ENCODE measurements around the gene BCAN.
A peak's percentile ranks its signal among the peaks of the same experiment; 100 is the strongest.

BCAN gene

DNA sequence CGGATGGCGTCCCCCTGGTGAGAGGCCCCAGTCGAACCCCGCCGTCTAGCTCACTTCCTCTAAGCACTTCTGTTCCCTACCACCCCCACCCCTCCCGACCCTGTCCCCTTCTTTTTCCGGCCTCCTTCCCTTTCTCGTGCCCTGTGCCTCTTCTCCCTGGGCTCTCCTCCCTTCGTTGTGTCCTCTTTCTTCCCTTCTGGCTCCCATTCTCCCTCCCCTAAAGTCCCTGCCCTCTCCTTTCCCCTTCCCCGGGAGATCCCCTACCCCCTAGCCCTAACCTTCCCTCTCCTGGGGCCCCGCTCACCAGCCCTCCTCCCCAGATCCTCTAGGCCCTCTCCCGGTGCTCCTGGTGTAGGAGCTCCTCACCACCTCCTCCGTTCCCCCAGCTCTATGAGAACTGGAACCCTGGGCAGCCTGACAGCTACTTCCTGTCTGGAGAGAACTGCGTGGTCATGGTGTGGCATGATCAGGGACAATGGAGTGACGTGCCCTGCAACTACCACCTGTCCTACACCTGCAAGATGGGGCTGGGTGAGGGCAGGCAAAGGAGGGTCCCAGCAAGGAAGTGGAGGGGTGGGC lies 15.9 kb downstream of the BCAN start:
- Histone ChIP-seq H3K36me3 (ENCODE audit: control insufficient read depth, insufficient read depth, low read length) (no peaks in the 10 kb centered on the region), H3K9me3 (ENCODE audit: control insufficient read depth, insufficient read depth, low read depth, low read length) (no peaks in the 10 kb centered on the region), H3K27ac (ENCODE audit: low read depth, low read length) (no peak overlapping the region), H3K9ac (ENCODE audit: low read length) (no peak overlapping the region), H3K4me1 (ENCODE audit: control insufficient read depth, insufficient read depth, low read length) (peaks cover 39% of the 10 kb centered on the region), H3K4me3 (ENCODE audit: low read depth, low read length) (peak overlapping the region; percentile 62), H3K27me3 (ENCODE audit: control insufficient read depth, insufficient read depth, low read length) (peaks cover 62% of the 10 kb centered on the region)

DNA sequence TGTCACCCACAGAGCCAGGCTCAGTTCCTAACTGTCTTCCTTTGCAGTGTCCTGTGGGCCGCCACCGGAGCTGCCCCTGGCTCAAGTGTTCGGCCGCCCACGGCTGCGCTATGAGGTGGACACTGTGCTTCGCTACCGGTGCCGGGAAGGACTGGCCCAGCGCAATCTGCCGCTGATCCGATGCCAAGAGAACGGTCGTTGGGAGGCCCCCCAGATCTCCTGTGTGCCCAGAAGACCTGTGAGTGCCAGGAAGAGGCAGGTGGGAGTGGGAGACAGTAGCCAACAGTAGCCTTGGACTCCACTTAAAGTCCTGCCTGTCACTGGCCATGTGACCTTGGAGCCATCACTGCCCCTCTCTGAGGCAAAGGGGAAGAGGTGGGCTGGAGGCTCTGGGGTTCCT lies 16.6 kb downstream of the BCAN start:
- Histone ChIP-seq H3K4me3 (ENCODE audit: low read depth, low read length) (no peak overlapping the region), H3K27me3 (ENCODE audit: control insufficient read depth, insufficient read depth, low read length) (peaks cover 56% of the 10 kb centered on the region), H3K9me3 (ENCODE audit: control insufficient read depth, insufficient read depth, low read depth, low read length) (no peaks in the 10 kb centered on the region), H3K4me1 (ENCODE audit: control insufficient read depth, insufficient read depth, low read length) (peaks cover 45% of the 10 kb centered on the region), H3K27ac (ENCODE audit: low read depth, low read length) (no peak overlapping the region), H3K36me3 (ENCODE audit: control insufficient read depth, insufficient read depth, low read length) (no peaks in the 10 kb centered on the region), H3K9ac (ENCODE audit: low read length) (no peak overlapping the region)

DNA sequence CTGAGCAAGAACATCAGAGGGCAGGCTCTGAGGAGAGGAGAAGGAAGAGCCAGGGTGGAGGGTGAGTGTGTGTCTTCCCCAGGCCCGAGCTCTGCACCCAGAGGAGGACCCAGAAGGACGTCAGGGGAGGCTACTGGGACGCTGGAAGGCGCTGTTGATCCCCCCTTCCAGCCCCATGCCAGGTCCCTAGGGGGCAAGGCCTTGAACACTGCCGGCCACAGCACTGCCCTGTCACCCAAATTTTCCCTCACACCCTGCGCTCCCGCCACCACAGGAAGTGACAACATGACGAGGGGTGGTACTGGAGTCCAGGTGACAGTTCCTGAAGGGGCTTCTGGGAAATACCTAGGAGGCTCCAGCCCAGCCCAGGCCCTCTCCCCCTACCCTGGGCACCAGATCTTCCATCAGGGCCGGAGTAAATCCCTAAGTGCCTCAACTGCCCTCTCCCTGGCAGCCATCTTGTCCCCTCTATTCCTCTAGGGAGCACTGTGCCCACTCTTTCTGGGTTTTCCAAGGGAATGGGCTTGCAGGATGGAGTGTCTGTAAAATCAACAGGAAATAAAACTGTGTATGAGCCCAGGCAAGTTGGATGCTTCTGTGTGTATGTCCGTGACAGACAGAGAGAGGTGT lies 17.1 kb downstream of the BCAN start:
- no peak overlapping the region for H3K9ac ChIP-seq (ENCODE audit: low read length)
- no peaks in the 10 kb centered on the region for H3K9me3 ChIP-seq (ENCODE audit: control insufficient read depth, insufficient read depth, low read depth, low read length)
- no peaks in the 10 kb centered on the region for H3K36me3 ChIP-seq (ENCODE audit: control insufficient read depth, insufficient read depth, low read length)
- H3K27me3 ChIP-seq (ENCODE audit: control insufficient read depth, insufficient read depth, low read length): peaks cover 50% of the 10 kb centered on the region
- no peak overlapping the region for H3K4me3 ChIP-seq (ENCODE audit: low read depth, low read length)
- peaks cover 51% of the 10 kb centered on the region for H3K4me1 ChIP-seq (ENCODE audit: control insufficient read depth, insufficient read depth, low read length)
- no peak overlapping the region for H3K27ac ChIP-seq (ENCODE audit: low read depth, low read length)

DNA sequence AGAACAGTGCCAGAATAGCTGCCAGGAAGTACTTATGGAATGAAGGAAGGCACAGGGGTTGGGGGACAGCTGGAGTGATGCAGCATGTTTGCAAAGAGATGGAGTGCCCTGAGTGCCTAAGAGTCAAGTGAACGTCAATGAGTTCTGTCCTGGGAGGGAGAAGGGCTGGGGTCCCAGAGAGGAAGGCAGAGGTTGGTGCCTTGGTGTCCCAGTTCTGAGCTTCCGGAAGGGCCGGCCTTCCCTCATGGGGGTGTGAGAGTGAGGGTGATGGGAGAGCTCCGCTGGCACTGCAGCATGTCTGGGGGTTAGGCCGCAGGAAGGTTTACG lies 17.7 kb downstream of the BCAN start:
- H3K4me3 ChIP-seq (ENCODE audit: low read depth, low read length): peak overlapping the region; percentile 17; the same call in 1 of the 2 replicates
- H3K27me3 ChIP-seq (ENCODE audit: control insufficient read depth, insufficient read depth, low read length): peaks cover 44% of the 10 kb centered on the region
- H3K36me3 ChIP-seq (ENCODE audit: control insufficient read depth, insufficient read depth, low read length): no peaks in the 10 kb centered on the region
- no peak overlapping the region for H3K27ac ChIP-seq (ENCODE audit: low read depth, low read length)
- H3K9ac ChIP-seq (ENCODE audit: low read length): peak overlapping the region; percentile 50
- H3K4me1 ChIP-seq (ENCODE audit: control insufficient read depth, insufficient read depth, low read length): peaks cover 57% of the 10 kb centered on the region
- no peaks in the 10 kb centered on the region for H3K9me3 ChIP-seq (ENCODE audit: control insufficient read depth, insufficient read depth, low read depth, low read length)

DNA sequence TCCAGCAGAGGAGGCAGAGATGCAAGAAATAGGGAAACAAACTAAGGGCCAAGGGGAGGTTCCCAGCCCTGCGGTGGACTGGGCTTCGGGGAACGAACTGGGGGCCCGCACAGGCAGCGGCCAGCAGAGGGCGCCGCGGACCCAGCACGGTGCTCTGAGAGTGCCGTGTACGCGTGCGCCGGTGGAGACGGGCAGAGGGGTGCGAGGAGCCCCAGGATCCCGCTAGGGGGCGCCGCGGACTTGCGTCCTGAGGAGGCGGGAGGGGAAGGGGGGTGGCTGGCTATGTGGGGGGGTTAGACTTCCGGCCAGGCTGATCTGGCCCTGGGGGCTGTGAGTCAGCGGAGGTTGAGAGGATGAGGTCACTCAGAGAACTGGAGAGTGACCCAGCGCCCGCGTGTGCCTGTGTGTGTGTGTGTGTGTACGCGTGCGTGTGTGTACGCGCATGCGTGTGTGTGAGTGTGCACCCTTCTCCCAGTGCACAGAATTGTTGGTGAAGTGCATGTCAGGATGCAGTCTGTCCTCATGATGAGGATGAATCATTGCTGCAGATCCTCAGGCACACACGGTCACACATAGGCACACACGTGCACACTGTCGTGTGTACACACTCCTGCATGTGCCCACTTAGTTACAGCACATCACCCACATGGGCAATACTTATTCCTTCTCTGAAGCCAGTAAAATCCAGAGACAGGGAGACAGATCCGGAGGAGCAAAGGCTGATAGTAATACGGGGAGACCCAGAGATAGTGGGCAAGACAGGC lies 18.3 kb downstream of the BCAN start:
- Histone ChIP-seq H3K9ac (ENCODE audit: low read length) (peak overlapping the region; percentile 80), H3K27ac (ENCODE audit: low read depth, low read length) (peak overlapping the region; percentile 56; the same call in 1 of the 2 replicates), H3K27me3 (ENCODE audit: control insufficient read depth, insufficient read depth, low read length) (peaks cover 39% of the 10 kb centered on the region), H3K36me3 (ENCODE audit: control insufficient read depth, insufficient read depth, low read length) (no peaks in the 10 kb centered on the region), H3K9me3 (ENCODE audit: control insufficient read depth, insufficient read depth, low read depth, low read length) (no peaks in the 10 kb centered on the region), H3K4me1 (ENCODE audit: control insufficient read depth, insufficient read depth, low read length) (peaks cover 58% of the 10 kb centered on the region), H3K4me3 (ENCODE audit: low read depth, low read length) (peak overlapping the region; percentile 26)

DNA sequence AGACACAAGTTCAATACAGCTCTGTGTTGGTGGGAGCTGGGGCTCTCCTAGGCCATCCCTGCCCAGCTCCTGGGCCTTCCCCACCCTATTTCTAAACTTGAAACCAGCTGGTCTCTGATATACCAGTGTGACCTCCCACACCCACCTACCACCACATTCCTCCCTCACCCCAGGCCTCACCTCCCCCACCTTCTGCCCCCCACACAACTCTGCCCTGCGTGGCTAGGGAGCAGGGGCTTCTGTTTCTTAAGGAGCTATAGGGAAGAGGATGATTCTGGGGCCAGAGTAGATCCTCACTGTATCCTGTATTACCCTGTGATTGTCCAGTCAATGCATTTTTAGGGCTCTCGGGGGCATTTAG lies 18.8 kb downstream of the BCAN start:
- H3K9me3 ChIP-seq (ENCODE audit: control insufficient read depth, insufficient read depth, low read depth, low read length): no peaks in the 10 kb centered on the region
- no peaks in the 10 kb centered on the region for H3K36me3 ChIP-seq (ENCODE audit: control insufficient read depth, insufficient read depth, low read length)
- H3K4me1 ChIP-seq (ENCODE audit: control insufficient read depth, insufficient read depth, low read length): peaks cover 64% of the 10 kb centered on the region
- peak overlapping the region; percentile 80 for H3K9ac ChIP-seq (ENCODE audit: low read length)
- H3K4me3 ChIP-seq (ENCODE audit: low read depth, low read length): peak overlapping the region; percentile 26; the same call in 1 of the 2 replicates
- peak overlapping the region; percentile 56; the same call in 1 of the 2 replicates for H3K27ac ChIP-seq (ENCODE audit: low read depth, low read length)
- H3K27me3 ChIP-seq (ENCODE audit: control insufficient read depth, insufficient read depth, low read length): peaks cover 33% of the 10 kb centered on the region

DNA sequence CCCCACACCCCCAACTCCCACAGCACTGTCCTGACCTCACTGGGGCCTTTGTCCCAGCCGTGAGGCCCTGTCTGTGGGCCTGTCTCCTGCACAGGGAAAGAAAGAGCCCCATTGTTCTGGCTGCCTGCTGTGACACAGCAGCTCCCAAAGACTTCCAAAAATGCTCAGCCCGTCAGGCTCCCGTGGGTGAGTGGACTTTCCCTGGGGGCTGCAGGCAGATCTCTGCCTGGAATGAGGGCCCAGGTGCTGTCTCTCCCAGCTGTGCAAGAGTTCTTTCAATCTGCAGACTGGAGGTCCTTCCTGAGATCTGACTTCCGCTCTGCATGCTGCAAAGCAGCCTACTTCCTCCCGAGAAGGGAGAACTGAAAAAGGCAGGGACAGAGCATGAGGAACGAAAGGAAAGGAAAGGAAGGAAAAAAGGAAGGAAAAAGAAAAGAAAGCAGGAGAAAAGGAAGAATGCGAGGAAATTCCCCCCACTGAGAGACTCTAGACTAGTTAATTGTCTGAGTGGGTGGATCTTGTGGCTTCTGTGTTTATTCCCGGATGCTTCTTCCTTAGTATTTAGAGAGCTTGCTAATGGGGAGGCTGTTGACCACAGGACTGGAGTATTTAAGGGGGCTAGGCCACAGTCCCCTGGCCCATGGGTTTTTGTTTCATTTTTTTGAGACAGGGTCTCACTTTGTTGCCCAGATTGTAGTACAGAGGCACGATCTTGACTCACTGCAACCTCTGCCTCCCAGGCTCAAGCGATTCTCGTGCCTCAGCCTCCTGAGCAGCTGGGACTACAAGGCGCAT lies 20.3 kb downstream of the BCAN start:
- peak overlapping the region; percentile 56; the same call in 1 of the 2 replicates for H3K27ac ChIP-seq (ENCODE audit: low read depth, low read length)

DNA sequence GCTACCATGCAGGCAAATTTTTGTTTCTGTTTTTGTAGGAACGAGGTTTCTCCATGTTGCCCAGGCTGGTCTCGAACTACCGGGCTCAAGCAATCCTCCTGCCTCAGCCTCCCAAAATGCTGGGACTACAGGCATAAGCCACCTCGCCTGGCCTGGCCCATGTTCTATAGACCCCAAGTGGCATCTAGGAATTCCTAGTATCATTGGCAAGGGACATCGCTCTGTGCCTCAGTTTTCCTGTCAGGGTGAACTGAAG lies 20.8 kb downstream of the BCAN start:
- H3K4me1 ChIP-seq (ENCODE audit: control insufficient read depth, insufficient read depth, low read length): peaks cover 76% of the 10 kb centered on the region
- no peaks in the 10 kb centered on the region for H3K36me3 ChIP-seq (ENCODE audit: control insufficient read depth, insufficient read depth, low read length)
- H3K4me3 ChIP-seq (ENCODE audit: low read depth, low read length): no peak overlapping the region
- H3K9ac ChIP-seq (ENCODE audit: low read length): peak overlapping the region; percentile 80
- H3K27me3 ChIP-seq (ENCODE audit: control insufficient read depth, insufficient read depth, low read length): peaks cover 13% of the 10 kb centered on the region
- no peaks in the 10 kb centered on the region for H3K9me3 ChIP-seq (ENCODE audit: control insufficient read depth, insufficient read depth, low read depth, low read length)
- peak overlapping the region; percentile 56; the same call in 1 of the 2 replicates for H3K27ac ChIP-seq (ENCODE audit: low read depth, low read length)

More for the DNA sequence above, 20.3 kb downstream of the BCAN start:
- no peak overlapping the region for H3K4me3 ChIP-seq (ENCODE audit: low read depth, low read length)
- no peaks in the 10 kb centered on the region for H3K36me3 ChIP-seq (ENCODE audit: control insufficient read depth, insufficient read depth, low read length)
- H3K4me1 ChIP-seq (ENCODE audit: control insufficient read depth, insufficient read depth, low read length): peaks cover 70% of the 10 kb centered on the region
- peaks cover 19% of the 10 kb centered on the region for H3K27me3 ChIP-seq (ENCODE audit: control insufficient read depth, insufficient read depth, low read length)
- no peaks in the 10 kb centered on the region for H3K9me3 ChIP-seq (ENCODE audit: control insufficient read depth, insufficient read depth, low read depth, low read length)
- H3K9ac ChIP-seq (ENCODE audit: low read length): peak overlapping the region; percentile 80

DNA sequence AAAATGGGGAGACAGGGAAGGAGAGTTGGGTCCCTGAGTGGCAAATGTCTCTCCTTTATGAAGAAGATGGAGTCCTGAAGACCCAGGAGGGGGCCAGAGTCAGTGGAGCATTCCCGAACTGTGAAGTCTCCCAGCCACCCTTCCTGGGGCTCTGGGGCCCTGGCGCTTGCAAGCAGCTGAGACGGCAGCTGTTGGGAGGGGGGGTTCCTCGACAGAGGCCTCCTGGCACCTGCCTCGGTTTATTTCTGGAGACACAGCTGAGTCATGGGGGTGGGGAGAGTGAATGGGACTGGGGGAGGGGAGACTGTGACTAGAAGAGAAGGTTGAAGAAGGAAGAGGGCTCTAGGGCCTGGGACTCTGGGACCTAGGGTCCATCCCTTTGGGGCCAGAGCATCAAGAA lies 21.3 kb downstream of the BCAN start:
- H3K4me3 ChIP-seq (ENCODE audit: low read depth, low read length): no peak overlapping the region
- peaks cover 9% of the 10 kb centered on the region for H3K27me3 ChIP-seq (ENCODE audit: control insufficient read depth, insufficient read depth, low read length)
- H3K27ac ChIP-seq (ENCODE audit: low read depth, low read length): peak overlapping the region; percentile 56; the same call in 1 of the 2 replicates
- peaks cover 80% of the 10 kb centered on the region for H3K4me1 ChIP-seq (ENCODE audit: control insufficient read depth, insufficient read depth, low read length)
- no peaks in the 10 kb centered on the region for H3K9me3 ChIP-seq (ENCODE audit: control insufficient read depth, insufficient read depth, low read depth, low read length)
- H3K9ac ChIP-seq (ENCODE audit: low read length): peak overlapping the region; percentile 97
- H3K36me3 ChIP-seq (ENCODE audit: control insufficient read depth, insufficient read depth, low read length): no peaks in the 10 kb centered on the region

DNA sequence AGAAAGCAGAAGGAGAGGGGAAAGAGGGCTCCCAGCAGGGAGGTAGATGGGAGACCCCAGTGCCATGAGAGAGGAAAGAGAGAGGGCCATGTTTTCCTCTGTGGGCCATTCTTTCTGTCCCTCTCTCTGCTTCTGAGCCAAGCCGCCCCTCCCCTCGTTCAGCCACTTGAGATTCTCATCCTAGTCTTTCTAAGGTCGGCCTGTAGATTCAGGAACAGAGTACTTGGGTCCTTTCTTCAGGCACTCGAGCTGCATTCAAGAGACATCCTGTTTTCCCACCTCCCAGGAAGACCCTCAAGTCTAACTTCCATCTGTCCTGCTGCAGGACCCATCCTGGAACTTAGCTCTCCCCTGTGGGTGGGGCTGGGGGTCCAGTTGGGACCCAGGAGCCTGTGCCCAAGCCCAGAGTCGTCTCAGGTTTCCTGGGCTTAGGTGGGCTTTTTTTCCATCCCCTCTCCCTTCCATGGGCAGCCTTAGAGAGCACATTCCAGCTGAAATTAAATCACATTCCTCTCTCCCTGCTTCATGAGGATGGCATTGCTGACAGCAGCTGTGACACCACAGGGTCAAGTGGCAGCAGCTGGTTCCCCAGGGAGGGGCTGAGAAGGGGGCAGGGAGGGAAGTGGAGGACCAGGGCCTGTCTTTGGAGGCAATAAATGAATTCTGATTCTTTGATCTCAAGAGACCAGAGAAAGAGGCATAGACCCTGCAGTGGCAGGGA lies 22.3 kb downstream of the BCAN start:
- H3K4me3 ChIP-seq (ENCODE audit: low read depth, low read length): peak overlapping the region; percentile 15; the same call in 1 of the 2 replicates

More for the DNA sequence above, 22.3 kb downstream of the BCAN start:
- Histone ChIP-seq H3K27me3 (ENCODE audit: control insufficient read depth, insufficient read depth, low read length) (no peaks in the 10 kb centered on the region), H3K36me3 (ENCODE audit: control insufficient read depth, insufficient read depth, low read length) (no peaks in the 10 kb centered on the region), H3K9ac (ENCODE audit: low read length) (peak overlapping the region; percentile 97), H3K27ac (ENCODE audit: low read depth, low read length) (peak overlapping the region; percentile 56; the same call in 1 of the 2 replicates), H3K9me3 (ENCODE audit: control insufficient read depth, insufficient read depth, low read depth, low read length) (no peaks in the 10 kb centered on the region), H3K4me1 (ENCODE audit: control insufficient read depth, insufficient read depth, low read length) (peaks cover 89% of the 10 kb centered on the region)

Data from HUES6 (cell line).